ENCODE measurements around the gene FXYD4. TPM values are rescaled to one million over a fixed set of nuclear protein-coding genes. Genes with fewer than 3 reads are reported as not detected.
A peak's percentile ranks its signal among the peaks of the same experiment; 100 is the strongest.
"Not testable (repeated sequence)": the region's sequence is repeated elsewhere in the genome, so short reads cannot be mapped to it uniquely, and the experiment has no call there.

The FXYD4 gene
- total RNA-seq (not detected), polyA plus RNA-seq (not detected)
- long read RNA-seq, donor 1, result 0 reads
- long read RNA-seq, donor 2, result 0 reads

GRCh38 chr10:43371418-43371817, at the start of gene FXYD4:
Gene FXYD4 (plus strand): TSS chr10:43371636. CDS start chr10:43373747, 2,111 bp downstream.
- no peaks in the 10 kb centered on the region for H3K4me1 ChIP-seq (ENCODE audit: control insufficient read depth in 1 of 2, insufficient read depth in 2 of 2, low read length in 2 of 2)
- no peak within 1 kb of the TSS for H3K27ac ChIP-seq (ENCODE audit: low read depth in 1 of 2, low read length in 2 of 2)
- DNase-seq (peak; percentile 21 to 64), ATAC-seq (ENCODE audit: low FRiP score) (no peak)
- intact Hi-C loops (cut with DNase I), result no loop called here
- no peak within 1 kb of the TSS for H3K4me3 ChIP-seq (ENCODE audit: low read length in 2 of 2)
- 84 to 91% methylated on average over 13 of the region's 13 CpGs for WGBS, 2 donors
- H3K9me3 ChIP-seq (ENCODE audit: control insufficient read depth, low read length), result no peaks in the 10 kb centered on the region
- no peaks in the 10 kb centered on the region for H3K36me3 ChIP-seq (ENCODE audit: control insufficient read depth in 1 of 2, insufficient read depth in 2 of 2, low read length in 1 of 2)
- H3K27me3 ChIP-seq (ENCODE audit: control insufficient read depth in 1 of 2, insufficient read depth in 2 of 2, low read length in 1 of 2), result no peaks in the 10 kb centered on the region

- intact Hi-C loops (cut with DNase I), result no loop called here
- no peak overlapping the region for H3K27ac ChIP-seq (ENCODE audit: low read depth in 1 of 2, low read length in 2 of 2)
These were observed 49.1 kb upstream of the FXYD4 start for GRCh38 chr10:43322331-43322730.

GRCh38 chr10:43322769-43323168, 48.7 kb upstream of the FXYD4 start:
- DNase-seq, result peak; percentile 93 to 95
- Histone ChIP-seq H3K27me3 (ENCODE audit: control insufficient read depth in 1 of 2, insufficient read depth in 2 of 2, low read length in 1 of 2) (no peaks in the 10 kb centered on the region), H3K36me3 (ENCODE audit: control insufficient read depth in 1 of 2, insufficient read depth in 2 of 2, low read length in 1 of 2) (no peaks in the 10 kb centered on the region), H3K9me3 (ENCODE audit: control insufficient read depth, low read length) (no peaks in the 10 kb centered on the region), H3K4me1 (ENCODE audit: control insufficient read depth in 1 of 2, insufficient read depth in 2 of 2, low read length in 2 of 2) (no peaks in the 10 kb centered on the region), H3K27ac (ENCODE audit: low read depth in 1 of 2, low read length in 2 of 2) (no peak overlapping the region), H3K4me3 (ENCODE audit: low read length in 2 of 2) (no peak overlapping the region)
- 2 to 4% methylated on average over 24 to 26 of the region's 26 CpGs for WGBS, 2 donors
- intact Hi-C loops (cut with DNase I), result no loop called here
- ATAC-seq (ENCODE audit: low FRiP score), result peak; percentile 92

More at GRCh38 chr10:43322331-43322730, 49.1 kb upstream of the FXYD4 start:
- Histone ChIP-seq H3K36me3 (ENCODE audit: control insufficient read depth in 1 of 2, insufficient read depth in 2 of 2, low read length in 1 of 2) (no peaks in the 10 kb centered on the region), H3K27me3 (ENCODE audit: control insufficient read depth in 1 of 2, insufficient read depth in 2 of 2, low read length in 1 of 2) (no peaks in the 10 kb centered on the region), H3K9me3 (ENCODE audit: control insufficient read depth, low read length) (no peaks in the 10 kb centered on the region), H3K4me3 (ENCODE audit: low read length in 2 of 2) (no peak overlapping the region), H3K4me1 (ENCODE audit: control insufficient read depth in 1 of 2, insufficient read depth in 2 of 2, low read length in 2 of 2) (no peaks in the 10 kb centered on the region)
- WGBS, 2 donors, result 31 to 38% methylated on average over 14 of the region's 14 CpGs
- ATAC-seq (ENCODE audit: low FRiP score) (no peak), DNase-seq (no peak)

GRCh38 chr10:43323245-43323644, 48.2 kb upstream of the FXYD4 start:
- H3K4me3 ChIP-seq (ENCODE audit: low read length in 2 of 2), result no peak overlapping the region
- ATAC-seq (ENCODE audit: low FRiP score) (no peak), DNase-seq (no peak)
- WGBS, 2 donors, result 60 to 63% methylated on average over 14 of the region's 14 CpGs
- no peaks in the 10 kb centered on the region for H3K4me1 ChIP-seq (ENCODE audit: control insufficient read depth in 1 of 2, insufficient read depth in 2 of 2, low read length in 2 of 2)
- intact Hi-C loops (cut with DNase I), result no loop called here
- H3K27ac ChIP-seq (ENCODE audit: low read depth in 1 of 2, low read length in 2 of 2), result no peak overlapping the region
- H3K36me3 ChIP-seq (ENCODE audit: control insufficient read depth in 1 of 2, insufficient read depth in 2 of 2, low read length in 1 of 2), result no peaks in the 10 kb centered on the region
- H3K27me3 ChIP-seq (ENCODE audit: control insufficient read depth in 1 of 2, insufficient read depth in 2 of 2, low read length in 1 of 2), result peaks cover 0 to 2% of the 10 kb centered on the region in 2 donors
- no peaks in the 10 kb centered on the region for H3K9me3 ChIP-seq (ENCODE audit: control insufficient read depth, low read length)

- peaks cover 0 to 2% of the 10 kb centered on the region in 2 donors for H3K27me3 ChIP-seq (ENCODE audit: control insufficient read depth in 1 of 2, insufficient read depth in 2 of 2, low read length in 1 of 2)
- DNase-seq (no peak), ATAC-seq (ENCODE audit: low FRiP score) (no peak)
- H3K4me3 ChIP-seq (ENCODE audit: low read length in 2 of 2), result no peak overlapping the region
- WGBS, 2 donors, result 80 to 94% methylated on average over 3 of the region's 3 CpGs
- H3K27ac ChIP-seq (ENCODE audit: low read depth in 1 of 2, low read length in 2 of 2), result no peak overlapping the region
- intact Hi-C loops (cut with DNase I), result no loop called here
- no peaks in the 10 kb centered on the region for H3K4me1 ChIP-seq (ENCODE audit: control insufficient read depth in 1 of 2, insufficient read depth in 2 of 2, low read length in 2 of 2)
- H3K36me3 ChIP-seq (ENCODE audit: control insufficient read depth in 1 of 2, insufficient read depth in 2 of 2, low read length in 1 of 2), result no peaks in the 10 kb centered on the region
- no peaks in the 10 kb centered on the region for H3K9me3 ChIP-seq (ENCODE audit: control insufficient read depth, low read length)
These were observed 46.6 kb upstream of the FXYD4 start for GRCh38 chr10:43324876-43325275.

GRCh38 chr10:43327171-43327570, 44.3 kb upstream of the FXYD4 start:
- no peaks in the 10 kb centered on the region for H3K36me3 ChIP-seq (ENCODE audit: control insufficient read depth in 1 of 2, insufficient read depth in 2 of 2, low read length in 1 of 2)
- H3K9me3 ChIP-seq (ENCODE audit: control insufficient read depth, low read length), result no peaks in the 10 kb centered on the region
- H3K4me3 ChIP-seq (ENCODE audit: low read length in 2 of 2), result no peak overlapping the region
- ATAC-seq (ENCODE audit: low FRiP score) (no peak), DNase-seq (no peak)
- H3K27me3 ChIP-seq (ENCODE audit: control insufficient read depth in 1 of 2, insufficient read depth in 2 of 2, low read length in 1 of 2), result peaks cover 0 to 2% of the 10 kb centered on the region in 2 donors
- no peak overlapping the region for H3K27ac ChIP-seq (ENCODE audit: low read depth in 1 of 2, low read length in 2 of 2)
- no peaks in the 10 kb centered on the region for H3K4me1 ChIP-seq (ENCODE audit: control insufficient read depth in 1 of 2, insufficient read depth in 2 of 2, low read length in 2 of 2)
- intact Hi-C loops (cut with DNase I), result no loop called here
- 70 to 71% methylated on average over 2 of the region's 2 CpGs for WGBS, 2 donors

GRCh38 chr10:43327986-43328385, 43.5 kb upstream of the FXYD4 start:
- WGBS, 2 donors, result 66 to 72% methylated on average over 5 of the region's 5 CpGs
- ATAC-seq (ENCODE audit: low FRiP score) (no peak), DNase-seq (no peak)
- intact Hi-C loops (cut with DNase I), result no loop called here
- peaks cover 0 to 2% of the 10 kb centered on the region in 2 donors for H3K27me3 ChIP-seq (ENCODE audit: control insufficient read depth in 1 of 2, insufficient read depth in 2 of 2, low read length in 1 of 2)
- H3K4me1 ChIP-seq (ENCODE audit: control insufficient read depth in 1 of 2, insufficient read depth in 2 of 2, low read length in 2 of 2), result no peaks in the 10 kb centered on the region
- no peak overlapping the region for H3K4me3 ChIP-seq (ENCODE audit: low read length in 2 of 2)
- H3K9me3 ChIP-seq (ENCODE audit: control insufficient read depth, low read length), result no peaks in the 10 kb centered on the region
- no peaks in the 10 kb centered on the region for H3K36me3 ChIP-seq (ENCODE audit: control insufficient read depth in 1 of 2, insufficient read depth in 2 of 2, low read length in 1 of 2)
- no peak overlapping the region for H3K27ac ChIP-seq (ENCODE audit: low read depth in 1 of 2, low read length in 2 of 2)

- ATAC-seq (ENCODE audit: low FRiP score), result not testable (repeated sequence)
These were observed 42.6 kb upstream of the FXYD4 start for GRCh38 chr10:43328810-43329209.

GRCh38 chr10:43329246-43329885, 42.1 kb upstream of the FXYD4 start:
- intact Hi-C loops (cut with DNase I); H3K27me3 ChIP-seq (ENCODE audit: control insufficient read depth in 1 of 2, insufficient read depth in 2 of 2, low read length in 1 of 2); H3K27ac ChIP-seq (ENCODE audit: low read depth in 1 of 2, low read length in 2 of 2); H3K36me3 ChIP-seq (ENCODE audit: control insufficient read depth in 1 of 2, insufficient read depth in 2 of 2, low read length in 1 of 2); H3K9me3 ChIP-seq (ENCODE audit: control insufficient read depth, low read length); H3K4me3 ChIP-seq (ENCODE audit: low read length in 2 of 2); ATAC-seq (ENCODE audit: low FRiP score); H3K4me1 ChIP-seq (ENCODE audit: control insufficient read depth in 1 of 2, insufficient read depth in 2 of 2, low read length in 2 of 2): not testable (repeated sequence)
- peak in 1 of 2 donors; percentile 64 for DNase-seq
- WGBS, 2 donors, result 95 to 96% methylated on average over 40 of the region's 40 CpGs

More at GRCh38 chr10:43328810-43329209, 42.6 kb upstream of the FXYD4 start:
- DNase-seq, result peak in 1 of 2 donors; percentile 63
- H3K36me3 ChIP-seq (ENCODE audit: control insufficient read depth in 1 of 2, insufficient read depth in 2 of 2, low read length in 1 of 2); H3K27ac ChIP-seq (ENCODE audit: low read depth in 1 of 2, low read length in 2 of 2); intact Hi-C loops (cut with DNase I); H3K4me3 ChIP-seq (ENCODE audit: low read length in 2 of 2); H3K9me3 ChIP-seq (ENCODE audit: control insufficient read depth, low read length); H3K27me3 ChIP-seq (ENCODE audit: control insufficient read depth in 1 of 2, insufficient read depth in 2 of 2, low read length in 1 of 2); H3K4me1 ChIP-seq (ENCODE audit: control insufficient read depth in 1 of 2, insufficient read depth in 2 of 2, low read length in 2 of 2): not testable (repeated sequence)
- 92 to 96% methylated on average over 18 of the region's 18 CpGs for WGBS, 2 donors

All from aorta (tissue), 5 donors.